K562 (cell line): ENCODE data around the gene DDX50. TPM values are rescaled to one million over a fixed set of nuclear protein-coding genes. Genes with fewer than 3 reads are reported as not detected.
A peak's percentile ranks its signal among the peaks of the same experiment; 100 is the strongest.

Experiments
- BACH1 ChIP-seq: fragments of 200-800 bp; sonication (Bioruptor generic); IDR thresholded peaks from 2 replicates; pipeline ENCODE4 v1.6.1; 2016; ENCODE audit warnings: missing genetic modification characterization, missing compliant biosample characterization
- ERF ChIP-seq: fragments of 450-650 bp; formaldehyde crosslinking; IDR thresholded peaks from 2 replicates; pipeline ENCODE4 v1.4.0; 2020; ENCODE audit warnings: mild to moderate bottlenecking, mixed read lengths
- ESRRA ChIP-seq: fragments of 450-650 bp; IDR thresholded peaks from 2 replicates; pipeline ENCODE4 v1.6.1; 2014; ENCODE audit warnings: low read depth, mild to moderate bottlenecking, moderate library complexity, borderline replicate concordance
- FOXA3 ChIP-seq, 2 experiments: fragments of 450-650 bp in 1 of 2; sonication (generic) in 1 of 2; formaldehyde crosslinking; IDR thresholded peaks in 1 of 2; conservative IDR thresholded peaks in 1 of 2; 2 replicates each; pipeline versions ENCODE4 v1.4.0 to v1.8.0; 2020 to 2022; ENCODE audit warnings: mild to moderate bottlenecking in 2 of 2, missing genetic modification reagents in 1 of 2
- HMBOX1 ChIP-seq: sonication (generic); IDR thresholded peaks from 2 replicates; pipeline ENCODE4 v1.6.1; 2016
- HNRNPLL ChIP-seq: fragments of 200-400 bp; formaldehyde crosslinking; IDR thresholded peaks from 2 replicates; pipeline ENCODE4 v1.6.1; 2017; ENCODE audit warnings: low read length, low read depth, mild to moderate bottlenecking; ENCODE audit not compliant: poor library complexity, severe bottlenecking
- JUND ChIP-seq, 2 experiments: IDR thresholded peaks; 2 replicates in 1 of 2; 3 replicates in 1 of 2; pipeline ENCODE4 v1.6.1; 2011; ENCODE audit warnings: borderline replicate concordance in 2 of 2, low read depth in 2 of 2, low read length in 2 of 2, improper control_type of control experiment in 1 of 2, missing biosample characterization in 1 of 2, missing genetic modification characterization in 1 of 2, missing genetic modification reagents in 1 of 2
- MAFF ChIP-seq: IDR thresholded peaks from 2 replicates; pipeline ENCODE4 v1.6.1; 2012; ENCODE audit warnings: low read length, improper control_type of control experiment
- MAFG ChIP-seq: fragments of 450-650 bp; conservative IDR thresholded peaks from 2 replicates; pipeline ENCODE4 v1.6.1; 2016; ENCODE audit warnings: missing genetic modification characterization, missing compliant biosample characterization
- NCOR1 ChIP-seq: fragments of 450-650 bp; IDR thresholded peaks from 2 replicates; pipeline ENCODE4 v1.6.1; 2016; ENCODE audit warnings: mild to moderate bottlenecking, moderate library complexity
- NR2C1 ChIP-seq, 2 experiments: fragments of 450-650 bp; IDR thresholded peaks; 2 replicates each; pipeline ENCODE4 v1.6.1; 2017; ENCODE audit warnings: mild to moderate bottlenecking in 2 of 2, antibody characterized with exemption in 1 of 2, inconsistent platforms in 1 of 2, missing compliant biosample characterization in 1 of 2, missing genetic modification characterization in 1 of 2
- PHF8 ChIP-seq: fragments of 200-600 bp; sonication (generic); IDR thresholded peaks from 2 replicates; pipeline ENCODE4 v1.6.1; 2012; ENCODE audit warnings: mixed run types, mild to moderate bottlenecking, inconsistent platforms, low read length, moderate library complexity, borderline replicate concordance
- POU5F1 ChIP-seq: fragments of 150-350 bp; IDR thresholded peaks from 2 replicates; pipeline ENCODE4 v1.6.1; 2014; ENCODE audit warnings: borderline replicate concordance, low read length, low read depth, mild to moderate bottlenecking; ENCODE audit not compliant: partially characterized antibody
- RNF219 ChIP-seq: fragments of 250-450 bp; sonication (Bioruptor Pico); IDR thresholded peaks from 2 replicates; pipeline ENCODE4 v1.5.0; 2022; ENCODE audit warnings: mild to moderate bottlenecking
- TAF7 ChIP-seq: fragments of 450-650 bp; IDR thresholded peaks from 2 replicates; pipeline ENCODE4 v1.6.1; 2016; ENCODE audit warnings: missing genetic modification characterization, missing compliant biosample characterization
- ZBTB17 ChIP-seq: fragments of 450-650 bp; formaldehyde crosslinking; IDR thresholded peaks from 2 replicates; pipeline ENCODE4 v1.4.0; 2020; ENCODE audit warnings: mild to moderate bottlenecking
- ZC3H11A ChIP-seq: IDR thresholded peaks from 2 replicates; pipeline ENCODE4 v1.6.1; 2012; ENCODE audit warnings: low read depth, low read length, improper control_type of control experiment
- ZNF134 ChIP-seq: fragments of 250-450 bp; sonication (Bioruptor Pico); conservative IDR thresholded peaks from 2 replicates; pipeline ENCODE4 v1.4.0; 2020
- ZNF232 ChIP-seq: sonication (generic); formaldehyde crosslinking; IDR thresholded peaks from 2 replicates; pipeline ENCODE4 v1.8.0; 2022; ENCODE audit warnings: mild to moderate bottlenecking, missing genetic modification reagents
- ZNF764 ChIP-seq: fragments of 250-450 bp; sonication (Bioruptor Pico); IDR thresholded peaks from 2 replicates; pipeline ENCODE4 v1.4.0; 2020; ENCODE audit warnings: low read depth, mild to moderate bottlenecking, moderate library complexity
- ZSCAN29 ChIP-seq: fragments of 450-650 bp; IDR thresholded peaks from 2 replicates; pipeline ENCODE4 v1.6.1; 2017
- polyA plus RNA-seq, 8 experiments: library from polyadenylated mRNA; depleted of rRNA in 4 of 8; stranded (reverse) in 5 of 8; unstranded in 3 of 8; fragments of >200 nt; fragmentation: Nextera tagmentation in 2 of 8; fragmentation: Illumina TruSeq in 1 of 8; extraction: Ambion mirVana in 2 of 8; extraction: Trizol in 1 of 8; gene quantifications; 2 replicates each; pipeline versions ENCODE4 v1.2.1 to v1.2.3, GENCODE V29; 2011 to 2014; ENCODE audit warnings: inconsistent platforms in 1 of 8, missing spikeins in 1 of 8
- total RNA-seq, 7 experiments: library from RNA; depleted of rRNA in 6 of 7; stranded (reverse); fragments of >200 nt in 6 of 7; fragmentation: Illumina TruSeq in 2 of 7; extraction: Trizol in 2 of 7; gene quantifications; 2 replicates each; pipeline versions ENCODE4 v1.2.1 to v1.2.3, GENCODE V29; 2011 to 2021; ENCODE audit warnings: low replicate concordance in 1 of 7

The DDX50 gene
- total and polyA plus RNA-seq, 9 of the 15 experiments (the other 6 are each of a cell fraction or from before 2014, with no cell fraction given): 36.7 to 86.8 (median 57.4) TPM

GRCh38 chr10:68955355-68955831, 54.3 kb downstream of the DDX50 start (continued):
- TF ChIP-seq POU5F1: no peak
- TF ChIP-seq ZC3H11A: no peak
- peak; percentile 52; the same call in 1 of the 2 replicates for TF ChIP-seq ERF (CRISPR knock-in tag)
- no peak for TF ChIP-seq NR2C1 (IDR thresholded peaks at IDR 0.05)
- TF ChIP-seq NR2C1 (tag; IDR thresholded peaks at IDR 0.05): no peak
- no peak for TF ChIP-seq JUND (IDR thresholded peaks at IDR 0.05; ENCODE audit: borderline replicate concordance, low read depth, low read length)
- TF ChIP-seq JUND (tag; IDR thresholded peaks at IDR 0.05; ENCODE audit: borderline replicate concordance, low read depth, low read length): no peak
- 0 out of 4 replicates have a peak, but pooled peaks of 1 of the 2 experiments have one; percentile 20 for TF ChIP-seq FOXA3 (CRISPR knock-in tag; conservative IDR thresholded peaks at IDR 0.05 in 1 of 2, IDR thresholded peaks at IDR 0.05 in 1 of 2)
- no peak for TF ChIP-seq PHF8
- TF ChIP-seq MAFF: peak; percentile 19; the same call in 1 of the 2 replicates
- TF ChIP-seq ZNF232 (CRISPR knock-in tag): no peak
- TF ChIP-seq NCOR1: no peak
- no peak for TF ChIP-seq HNRNPLL
- TF ChIP-seq MAFG (tag): 0 out of 2 replicates have a peak, but pooled peaks have one; percentile 21
- TF ChIP-seq ZSCAN29: no peak
- 0 out of 2 replicates have a peak, but pooled peaks have one; percentile 4 for TF ChIP-seq RNF219 (CRISPR knock-in tag)
- 0 out of 2 replicates have a peak, but pooled peaks have one; percentile 13 for TF ChIP-seq ZBTB17
- TF ChIP-seq ZNF764 (CRISPR knock-in tag): no peak
- TF ChIP-seq HMBOX1: peak; percentile 84
- TF ChIP-seq ESRRA: no peak
- no peak for TF ChIP-seq TAF7
- peak; percentile 71 for TF ChIP-seq BACH1 (tag)
- TF ChIP-seq ZNF134: 0 out of 2 replicates have a peak, but pooled peaks have one; percentile 17
